Measurements from ENCODE around the gene RABEPK.
"Not testable (repeated sequence)": the region's sequence is repeated elsewhere in the genome, so short reads cannot be mapped to it uniquely, and the experiment has no call there.

RABEPK gene

GRCh38 chr9:125195591-125195990 is 4.8 kb upstream of the RABEPK start:
- not testable (repeated sequence) for DNase-seq

- no peak for DNase-seq
Measured at GRCh38 chr9:125202846-125203618, 2.7 kb downstream of the RABEPK start.

DNA sequence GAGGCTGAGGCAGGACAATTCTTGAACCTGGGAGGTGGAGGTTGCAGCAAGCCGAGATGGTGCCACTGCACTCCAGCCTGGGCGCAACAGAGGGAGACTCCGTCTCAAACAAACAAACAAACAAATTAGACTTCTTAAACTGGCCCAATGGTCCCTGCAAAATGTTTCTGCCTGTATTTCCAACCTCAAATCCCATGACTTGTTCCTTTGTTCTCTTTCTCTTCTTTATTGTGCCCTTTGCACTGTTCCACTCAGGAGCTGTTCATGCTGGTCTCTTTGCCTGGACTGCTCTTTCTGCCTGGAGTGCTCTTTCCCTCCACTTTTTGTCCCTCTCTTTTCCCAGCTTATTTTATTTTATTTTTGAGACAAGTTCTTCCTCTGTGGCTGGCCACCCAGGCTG is 4.1 kb downstream of the RABEPK start:
- DNase-seq, result no peak

DNA sequence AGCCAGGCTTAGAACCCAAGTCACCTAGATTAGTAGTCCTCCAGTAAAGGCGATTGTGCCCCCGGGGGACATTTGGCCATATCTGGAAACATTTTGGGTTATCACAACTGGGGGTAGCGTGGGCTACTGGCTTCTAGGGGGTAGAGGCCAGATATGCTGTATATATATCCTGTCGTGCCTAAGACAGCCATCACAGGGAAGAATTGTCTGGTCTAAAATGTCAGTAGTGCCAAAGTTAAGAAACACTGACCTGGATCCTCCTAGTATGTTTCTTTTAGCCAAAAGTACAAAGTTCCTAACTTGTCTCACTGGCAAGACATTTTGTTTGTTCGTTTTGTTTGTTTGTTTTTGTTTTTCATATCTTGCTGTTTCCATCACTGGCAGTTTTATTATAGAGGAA is 13.8 kb downstream of the RABEPK start:
- no peak for DNase-seq

DNA sequence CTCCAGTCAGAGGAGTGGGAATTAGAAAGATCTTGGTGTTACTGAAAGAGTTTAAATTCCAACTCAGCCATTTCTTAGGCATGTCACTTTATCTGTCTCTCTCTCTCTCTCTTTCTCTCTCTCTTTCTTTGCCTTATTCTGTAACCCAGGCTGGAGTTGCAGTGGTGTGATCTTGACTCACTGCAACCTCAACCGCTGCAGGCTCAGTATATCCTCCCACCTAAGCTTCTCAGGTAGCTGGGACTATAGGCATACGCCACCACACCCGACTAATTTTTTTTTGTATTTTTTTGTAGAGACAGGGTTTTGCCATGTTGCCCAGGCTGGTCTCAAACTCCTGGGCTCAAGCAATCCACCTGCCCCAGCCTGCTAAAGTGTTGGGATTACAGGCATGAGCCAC is 18.3 kb downstream of the RABEPK start:
- no peak for DNase-seq

GRCh38 chr9:125224858-125225257 is 24.5 kb downstream of the RABEPK start:
- not testable (repeated sequence) for DNase-seq

DNA sequence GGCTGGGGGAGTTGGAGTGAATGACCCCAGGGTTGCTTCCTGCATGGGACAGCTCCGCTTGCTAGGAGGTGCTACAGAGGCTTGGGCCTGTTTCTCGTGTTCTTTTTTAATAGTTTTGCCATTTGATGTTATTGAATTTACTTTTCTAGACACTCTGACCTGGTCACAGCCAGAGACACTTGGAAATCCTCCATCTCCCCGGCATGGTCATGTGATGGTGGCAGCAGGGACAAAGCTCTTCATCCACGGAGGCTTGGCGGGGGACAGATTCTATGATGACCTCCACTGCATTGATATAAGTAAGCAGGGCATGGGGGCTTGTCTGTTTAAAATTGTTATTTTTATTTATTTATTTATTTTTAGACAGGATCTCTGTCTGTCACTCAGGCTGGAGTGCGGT is 27.4 kb downstream of the RABEPK start:
- DNase-seq, result no peak

DNA sequence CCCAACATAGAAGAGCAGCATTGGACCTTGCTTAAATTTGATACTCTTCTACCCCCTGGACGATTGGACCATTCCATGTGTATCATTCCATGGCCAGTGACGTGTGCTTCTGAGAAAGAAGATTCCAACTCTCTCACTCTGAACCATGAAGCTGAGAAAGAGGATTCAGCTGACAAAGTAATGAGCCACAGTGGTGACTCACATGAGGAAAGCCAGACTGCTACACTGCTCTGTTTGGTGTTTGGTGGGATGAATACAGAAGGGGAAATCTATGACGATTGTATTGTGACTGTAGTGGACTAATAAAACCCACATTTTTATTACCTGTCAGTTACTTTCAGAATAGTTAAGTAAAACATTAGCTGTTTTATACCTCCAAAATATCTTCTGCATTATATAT is 33.3 kb downstream of the RABEPK start:
- DNase-seq, result no peak

- not testable (repeated sequence) for DNase-seq
Measured at GRCh38 chr9:125234099-125234498, 33.8 kb downstream of the RABEPK start.

DNA sequence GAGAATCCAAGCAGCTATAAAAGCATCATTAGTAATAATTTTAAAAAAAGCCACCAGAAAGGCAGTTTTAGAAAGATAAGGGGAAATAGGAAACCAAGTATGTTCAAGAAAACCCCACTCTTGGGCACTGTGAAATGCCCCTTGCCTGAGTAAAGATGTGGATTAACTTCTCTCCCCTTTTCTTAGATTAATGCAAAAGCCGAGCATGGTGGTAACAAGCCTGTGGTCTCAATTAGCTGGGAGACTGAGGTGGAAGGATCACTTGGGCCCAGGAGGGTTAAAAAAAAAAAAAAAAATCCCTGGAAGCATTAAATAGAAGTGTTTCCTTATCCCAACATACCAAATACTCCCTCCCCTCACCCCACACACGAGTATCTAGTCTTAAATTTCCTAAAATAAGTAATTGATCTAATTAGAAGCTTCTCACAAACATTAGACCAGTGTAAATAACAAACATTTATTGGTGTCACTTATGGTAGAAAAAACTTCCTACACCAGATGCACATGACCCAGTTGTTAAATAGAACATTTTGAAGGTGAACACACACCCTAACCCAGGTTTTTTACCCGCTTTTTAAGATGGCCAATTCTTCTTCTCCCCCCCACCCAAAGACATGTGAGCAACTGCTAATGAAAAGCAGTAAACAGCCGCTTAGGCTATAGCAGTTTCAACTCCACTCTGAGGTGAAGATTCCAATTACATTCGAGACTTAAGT is 35.6 kb downstream of the RABEPK start:
- DNase-seq, result no peak

DNA sequence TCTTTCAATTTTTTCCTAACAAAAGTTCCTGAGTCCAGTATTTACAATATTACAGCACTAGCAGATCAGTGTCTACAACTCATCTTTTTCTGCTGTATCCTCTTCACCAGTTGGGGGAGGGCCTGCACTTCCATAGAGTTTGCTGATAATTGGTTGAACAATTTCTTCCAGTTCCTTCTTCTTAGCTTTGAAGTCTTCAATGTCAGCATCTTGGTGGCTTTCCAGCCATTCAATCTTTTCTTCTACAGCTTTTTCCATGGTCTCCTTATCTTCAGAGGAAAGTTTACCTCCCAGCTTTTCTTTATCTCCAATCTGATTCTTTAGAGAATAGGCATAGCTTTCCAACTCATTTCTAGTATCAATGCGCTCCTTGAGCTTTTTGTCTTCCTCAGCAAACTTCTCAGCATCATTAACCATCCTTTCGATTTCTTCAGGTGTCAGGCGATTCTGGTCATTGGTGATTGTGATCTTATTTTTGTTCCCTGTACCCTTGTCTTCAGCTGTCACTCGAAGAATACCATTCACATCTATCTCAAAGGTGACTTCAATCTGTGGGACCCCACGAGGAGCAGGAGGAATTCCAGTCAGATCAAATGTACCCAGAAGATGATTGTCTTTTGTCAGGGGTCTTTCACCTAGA is 36.3 kb downstream of the RABEPK start:
- not testable (repeated sequence) for DNase-seq

DNA sequence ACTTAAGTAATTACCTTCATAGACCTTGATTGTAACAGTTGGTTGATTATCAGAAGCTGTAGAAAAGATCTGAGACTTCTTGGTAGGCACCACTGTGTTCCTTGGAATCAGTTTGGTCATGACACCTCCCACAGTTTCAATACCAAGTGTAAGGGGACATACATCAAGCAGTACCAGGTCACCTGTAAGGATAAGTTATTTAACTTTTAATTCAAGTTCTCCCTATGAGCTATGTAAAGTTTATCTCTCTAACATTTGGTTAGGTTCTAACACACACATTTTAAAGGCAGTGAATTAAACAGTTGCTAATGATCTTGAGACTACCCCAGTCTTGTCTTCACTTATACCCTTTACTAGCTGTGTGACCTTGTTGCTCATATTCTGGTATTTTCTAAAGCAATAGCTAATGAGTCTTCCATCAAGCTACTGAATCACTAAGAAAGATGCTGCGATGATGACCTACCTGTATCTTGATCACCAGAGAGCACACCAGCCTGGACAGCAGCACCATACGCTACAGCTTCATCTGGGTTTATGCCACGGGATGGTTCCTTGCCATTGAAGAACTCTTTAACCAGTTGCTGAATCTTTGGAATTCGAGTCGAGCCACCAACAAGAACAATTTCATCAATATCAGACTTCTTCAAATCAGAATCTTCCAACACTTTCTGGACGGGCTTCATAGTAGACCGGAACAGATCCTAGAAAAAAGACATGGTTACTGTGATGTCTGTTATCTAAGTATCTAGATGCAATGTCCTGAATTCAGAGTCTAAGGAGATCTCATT is 38.0 kb downstream of the RABEPK start:
- DNase-seq, result no peak

GRCh38 chr9:125238915-125239446 is 38.6 kb downstream of the RABEPK start:
- DNase-seq, result no peak

- no peak for DNase-seq
Measured at GRCh38 chr9:125239631-125240597, 39.6 kb downstream of the RABEPK start.

DNA sequence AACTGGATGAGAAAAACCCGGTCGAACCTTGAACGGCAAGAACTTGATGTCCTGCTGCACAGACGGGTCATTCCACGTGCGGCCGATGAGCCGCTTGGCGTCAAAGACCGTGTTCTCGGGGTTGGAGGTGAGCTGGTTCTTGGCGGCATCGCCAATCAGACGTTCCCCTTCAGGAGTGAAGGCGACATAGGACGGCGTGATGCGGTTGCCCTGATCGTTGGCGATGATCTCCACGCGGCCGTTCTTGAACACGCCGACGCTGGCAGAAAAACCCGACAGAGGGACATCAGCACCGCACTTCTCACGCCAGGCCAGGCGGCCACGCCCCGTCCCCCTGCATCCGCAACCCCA is 40.3 kb downstream of the RABEPK start:
- peak; percentile 38 for DNase-seq

GRCh38 chr9:125241000-125241862 is 40.9 kb downstream of the RABEPK start, which contains the start of gene HSPA5:
TSS of gene HSPA5 (minus strand) at chr9:125241343. CDS start at chr9:125241126, 217 bp downstream.
- DNase-seq, result peak; percentile 100

- peak; percentile 24 for DNase-seq
Measured at GRCh38 chr9:125241863-125242739, 41.8 kb downstream of the RABEPK start.

DNA sequence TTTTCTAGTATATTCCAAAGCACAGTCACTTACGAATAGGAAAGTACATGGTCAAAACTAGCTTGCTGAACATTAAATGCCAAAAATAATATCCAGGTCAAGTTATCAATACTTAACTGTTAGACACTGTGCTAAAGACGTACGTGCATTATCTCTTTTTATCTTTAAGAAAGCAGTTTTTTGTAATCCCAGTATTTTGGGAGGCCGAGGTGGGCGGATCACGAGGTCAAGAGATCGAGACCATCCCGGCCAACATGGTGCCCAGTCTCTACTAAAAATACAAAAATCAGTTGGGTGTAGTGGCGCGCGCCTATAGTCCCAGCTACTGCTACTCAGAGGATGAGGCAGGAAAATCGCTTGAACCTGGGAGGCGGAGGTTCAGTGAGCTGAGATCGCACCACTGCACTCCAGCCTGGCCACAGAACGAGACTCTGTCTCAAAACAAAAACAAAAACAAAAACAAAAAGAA is 43.5 kb downstream of the RABEPK start:
- DNase-seq, result no peak

GRCh38 chr9:125246261-125246667 is 45.9 kb downstream of the RABEPK start:
- no peak for DNase-seq
